H9 (cell line): ENCODE data around the gene EMC8. TPM values are rescaled to one million over a fixed set of nuclear protein-coding genes. Genes with fewer than 3 reads are reported as not detected.

Source experiments
- DNase-seq: peaks from one replicate; pipeline ENCODE4 v3.0.0-alpha.2; 2017
- H2AFZ ChIP-seq: one replicate; pipeline ENCODE4 v1.6.1; 2013; ENCODE audit warnings: mild to moderate bottlenecking, low read length, control low read depth, moderate library complexity
- H2AK5ac ChIP-seq: 2 replicates; pipeline ENCODE4 v1.6.1; 2013; ENCODE audit warnings: low read length, control low read depth, mixed read lengths; ENCODE audit not compliant: insufficient read length
- H2BK120ac ChIP-seq: one replicate; pipeline ENCODE4 v1.6.1; 2013; ENCODE audit warnings: low read depth, mild to moderate bottlenecking, low read length, control low read depth, inconsistent platforms; ENCODE audit not compliant: poor library complexity, severe bottlenecking
- H2BK12ac ChIP-seq: 2 replicates; pipeline ENCODE4 v1.6.1; 2013; ENCODE audit warnings: low read length, control low read depth, mixed read lengths, low read depth; ENCODE audit not compliant: insufficient read length
- H2BK15ac ChIP-seq: 2 replicates; pipeline ENCODE4 v1.6.1; 2013; ENCODE audit warnings: low read depth, low read length, control low read depth
- H2BK20ac ChIP-seq: one replicate; pipeline ENCODE4 v1.6.1; 2013; ENCODE audit warnings: low read depth, mild to moderate bottlenecking, low read length, control low read depth, inconsistent platforms; ENCODE audit not compliant: poor library complexity, severe bottlenecking
- H2BK5ac ChIP-seq: 2 replicates; pipeline ENCODE4 v1.6.1; 2013; ENCODE audit warnings: low read length, control low read depth, mixed read lengths; ENCODE audit not compliant: insufficient read length
- H3K14ac ChIP-seq: 2 replicates; pipeline ENCODE4 v1.6.1; 2013; ENCODE audit warnings: low read length, control low read depth; ENCODE audit not compliant: insufficient read depth
- H3K18ac ChIP-seq: 2 replicates; pipeline ENCODE4 v1.6.1; 2013; ENCODE audit warnings: low read depth, mild to moderate bottlenecking, mixed read lengths, low read length, control low read depth; ENCODE audit not compliant: insufficient read length
- H3K23ac ChIP-seq: 2 replicates; pipeline ENCODE4 v1.6.1; 2013; ENCODE audit warnings: low read length, control low read depth, mixed read lengths, low read depth; ENCODE audit not compliant: insufficient read length
- H3K23me2 ChIP-seq: 2 replicates; pipeline ENCODE4 v1.6.1; 2013; ENCODE audit warnings: low read depth, mild to moderate bottlenecking, mixed read lengths, low read length, control low read depth; ENCODE audit not compliant: insufficient read length, poor library complexity, severe bottlenecking
- H3K27ac ChIP-seq: 2 replicates; pipeline ENCODE4 v1.5.1; 2013; ENCODE audit warnings: low read length, control low read depth, mixed read lengths, low read depth; ENCODE audit not compliant: insufficient read length
- H3K27me3 ChIP-seq: 2 replicates; pipeline ENCODE4 v1.6.1; 2013; ENCODE audit warnings: low read length, control low read depth, inconsistent platforms; ENCODE audit not compliant: insufficient read depth
- H3K4ac ChIP-seq: 2 replicates; pipeline ENCODE4 v1.6.1; 2013; ENCODE audit warnings: low read depth, mild to moderate bottlenecking, control low read depth, inconsistent platforms, low read length, moderate library complexity
- H3K4me1 ChIP-seq: 2 replicates; pipeline ENCODE4 v1.6.1; 2013; ENCODE audit warnings: low read length, control low read depth, inconsistent platforms; ENCODE audit not compliant: insufficient read depth
- H3K4me2 ChIP-seq: 2 replicates; pipeline ENCODE4 v1.6.1; 2013; ENCODE audit warnings: low read length, control low read depth, mixed read lengths; ENCODE audit not compliant: insufficient read length, insufficient read depth
- H3K56ac ChIP-seq: 2 replicates; pipeline ENCODE4 v1.6.1; 2013; ENCODE audit warnings: low read depth, mild to moderate bottlenecking, mixed read lengths, low read length, control low read depth; ENCODE audit not compliant: insufficient read length
- H3K79me1 ChIP-seq: 2 replicates; pipeline ENCODE4 v1.6.1; 2013; ENCODE audit warnings: low read depth, mild to moderate bottlenecking, moderate library complexity, low read length, control low read depth, inconsistent platforms; ENCODE audit not compliant: insufficient read depth, poor library complexity, severe bottlenecking
- H3K79me2 ChIP-seq: 2 replicates; pipeline ENCODE4 v1.6.1; 2013; ENCODE audit warnings: low read length, control low read depth, inconsistent platforms; ENCODE audit not compliant: insufficient read depth
- H3K9ac ChIP-seq: 2 replicates; pipeline ENCODE4 v1.6.1; 2013; ENCODE audit warnings: low read length, control low read depth, mixed read lengths; ENCODE audit not compliant: insufficient read length; ENCODE audit errors: extremely low read depth
- H3K9me3 ChIP-seq: one replicate; pipeline ENCODE4 v1.6.1; 2013; ENCODE audit warnings: low read depth, low read length, inconsistent platforms; ENCODE audit not compliant: control insufficient read depth
- H3T11ph ChIP-seq: one replicate; pipeline ENCODE4 v1.6.1; 2013; ENCODE audit warnings: mild to moderate bottlenecking, low read length, control low read depth, inconsistent platforms
- H4K20me1 ChIP-seq: one replicate; pipeline ENCODE4 v1.6.1; 2013; ENCODE audit not compliant: control insufficient read depth, insufficient read length, insufficient read depth
- H4K5ac ChIP-seq: 2 replicates; pipeline ENCODE4 v1.6.1; 2013; ENCODE audit warnings: low read depth, mild to moderate bottlenecking, mixed read lengths, low read length, control low read depth; ENCODE audit not compliant: insufficient read length
- H4K8ac ChIP-seq: replicated peaks from 2 replicates; pipeline ENCODE4 v1.6.1; 2013; ENCODE audit warnings: low read length, control low read depth, mixed read lengths, low read depth; ENCODE audit not compliant: insufficient read length
- H4K91ac ChIP-seq: 2 replicates; pipeline ENCODE4 v1.6.1; 2013; ENCODE audit warnings: low read depth, mild to moderate bottlenecking, moderate library complexity, mixed read lengths, low read length, control low read depth; ENCODE audit not compliant: insufficient read length
- H3K27ac Mint-ChIP-seq, 3 experiments: 2 replicates in 2 of 3; 3 replicates in 1 of 3; pipeline ENCODE4 v1.8.0; 2020 to 2021; ENCODE audit warnings: mixed read lengths in 3 of 3, mild to moderate bottlenecking in 1 of 3, moderate library complexity in 1 of 3
- H3K27me3 Mint-ChIP-seq: 2 replicates; pipeline ENCODE4 v1.8.0; 2021; ENCODE audit warnings: low read depth, mild to moderate bottlenecking, moderate library complexity, mixed read lengths
- H3K36me3 Mint-ChIP-seq, 3 experiments: 2 replicates in 2 of 3; 3 replicates in 1 of 3; pipeline ENCODE4 v1.8.0; 2020 to 2021; ENCODE audit warnings: low read depth in 3 of 3, mixed read lengths in 3 of 3; ENCODE audit not compliant: insufficient read depth in 1 of 3
- H3K4me1 Mint-ChIP-seq, 2 experiments: 2 replicates each; pipeline ENCODE4 v1.8.0; 2020; ENCODE audit warnings: mixed read lengths in 2 of 2
- H3K4me3 Mint-ChIP-seq, 2 experiments: 2 replicates in 1 of 2; 3 replicates in 1 of 2; pipeline ENCODE4 v1.8.0; 2020 to 2021; ENCODE audit warnings: mild to moderate bottlenecking in 2 of 2, mixed read lengths in 2 of 2, moderate library complexity in 1 of 2
- H3K9me3 Mint-ChIP-seq, 2 experiments: 2 replicates in 1 of 2; 3 replicates in 1 of 2; pipeline ENCODE4 v1.8.0; 2020; ENCODE audit warnings: mild to moderate bottlenecking in 2 of 2, mixed read lengths in 2 of 2, moderate library complexity in 1 of 2
- CTCF ChIP-seq: fragments of 200-600 bp; sonication (generic); conservative IDR thresholded peaks from 3 replicates; pipeline ENCODE4 v1.8.0; 2021; ENCODE audit warnings: antibody characterized with exemption, mild to moderate bottlenecking
- WGBS: extraction: QIAGEN DNeasy Blood & Tissue Kit; methylation state at CpG from one replicate; pipeline ENCODE4 v1.1.7; 2013; ENCODE audit warnings: missing lambda C conversion rate, low lambda C conversion rate, mixed read lengths; ENCODE audit not compliant: insufficient read length; ENCODE audit errors: extremely low coverage; 5-methylcytosine and 5-hydroxymethylcytosine counted together
- total RNA-seq: library from RNA; stranded (reverse); gene quantifications from 2 replicates; pipeline ENCODE4 v1.2.1, GENCODE V29; 2021

Gene EMC8
- total RNA-seq, 1 experiment from 2014 or later = 52.3 TPM

GRCh38 chr16:85770741-85771140, 28.6 kb downstream of the EMC8 start:
- Histone ChIP-seq H3K27me3 (no peaks in the 10 kb centered on the region), H3K9me3 (no peaks in the 10 kb centered on the region), H4K91ac (no peak overlapping the region), H2BK5ac (no peak overlapping the region), H3K23me2 (no peaks in the 10 kb centered on the region), H3K23ac (no peak overlapping the region), H3K4ac (no peak overlapping the region), H3K4me1 (peaks cover 3% of the 10 kb centered on the region; the same call in 1 of the 2 replicates), H3K4me2 (no peak overlapping the region), H3K9ac (no peak overlapping the region), H2BK120ac (no peak overlapping the region), H3K18ac (no peak overlapping the region), H3T11ph (no peak overlapping the region), H3K79me1 (no peaks in the 10 kb centered on the region), H4K8ac (no peak overlapping the region), H3K14ac (no peak overlapping the region), H3K79me2 (no peaks in the 10 kb centered on the region), H4K20me1 (no peaks in the 10 kb centered on the region), H2AFZ (no peak overlapping the region), H3K56ac (no peak overlapping the region), H2BK12ac (no peak overlapping the region), H3K27ac (no peak overlapping the region), H4K5ac (no peak overlapping the region), H2BK20ac (no peak overlapping the region), H2BK15ac (no peak overlapping the region), H2AK5ac (no peak overlapping the region)
- no peak for TF ChIP-seq CTCF
- Mint-ChIP-seq H3K4me3 (no peak overlapping the region), H3K9me3 (no peaks in the 10 kb centered on the region), H3K4me1 (peaks cover 20 to 32% of the 10 kb centered on the region in 2 experiments), H3K27me3 (no peaks in the 10 kb centered on the region), H3K27ac (no peak overlapping the region), H3K36me3 (peaks cover 0 to 8% (median 0%) of the 10 kb centered on the region in 3 experiments; a peak in 2 of 7 replicates)
- no CpG with 5 or more reads among the region's 6 CpGs for WGBS
- no peak for DNase-seq
